Mesodermal cell (in vitro differentiated cells): ENCODE results near the gene SLCO3A1.
A peak's percentile ranks its signal among the peaks of the same experiment; 100 is the strongest.

Experiments used
- H3K27ac ChIP-seq: 2 replicates; pipeline ENCODE4 v1.7.0; 2013; ENCODE audit warnings: mild to moderate bottlenecking, low read depth, low read length, moderate library complexity; ENCODE audit not compliant: severe bottlenecking
- H3K36me3 ChIP-seq: 2 replicates; pipeline ENCODE4 v1.7.1; 2013; ENCODE audit warnings: mild to moderate bottlenecking, low read length, moderate library complexity; ENCODE audit not compliant: control insufficient read depth, insufficient read depth
- H3K4me1 ChIP-seq: one replicate; pipeline ENCODE4 v1.7.1; 2013; ENCODE audit warnings: mild to moderate bottlenecking, low read length; ENCODE audit not compliant: insufficient read depth, control insufficient read depth, poor library complexity, severe bottlenecking
- H3K4me3 ChIP-seq: 2 replicates; pipeline ENCODE4 v1.7.0; 2013; ENCODE audit warnings: low read length, control low read depth, mild to moderate bottlenecking; ENCODE audit not compliant: insufficient read depth, poor library complexity, severe bottlenecking; ENCODE audit errors: extremely low read depth
- H3K9me3 ChIP-seq: 2 replicates; pipeline ENCODE4 v1.7.1; 2013; ENCODE audit warnings: mild to moderate bottlenecking, low read length, moderate library complexity; ENCODE audit not compliant: control insufficient read depth
- WGBS, 2 experiments: methylation state at CpG; one replicate each; pipeline ENCODE4 v1.1.5; 2013; ENCODE audit warnings: missing lambda C conversion rate in 2 of 2; ENCODE audit not compliant: insufficient coverage in 2 of 2; 5-methylcytosine and 5-hydroxymethylcytosine counted together

The SLCO3A1 gene

DNA sequence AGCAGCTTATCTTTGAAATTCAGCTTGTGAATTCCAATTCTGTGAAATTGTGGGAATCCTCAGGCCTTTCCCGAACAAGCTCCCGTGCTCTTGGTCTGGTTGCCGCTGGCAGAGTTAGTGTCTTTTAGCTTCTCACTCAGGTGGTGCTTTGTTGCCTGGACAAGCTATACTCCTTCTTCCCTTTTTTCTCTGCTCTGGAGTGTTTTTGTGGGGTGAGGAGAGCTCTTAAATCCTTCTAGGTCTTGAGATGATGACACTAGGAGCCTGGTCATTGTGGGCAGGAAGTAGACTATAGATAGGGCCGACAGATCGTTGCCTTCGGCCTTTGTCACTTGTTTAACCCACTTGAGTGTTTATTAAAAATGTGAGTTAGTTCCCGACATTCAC, 93.8 kb downstream of the SLCO3A1 start:
- no peaks in the 10 kb centered on the region for H3K36me3 ChIP-seq
- no peaks in the 10 kb centered on the region for H3K9me3 ChIP-seq
- peak overlapping the region; percentile 59 for H3K27ac ChIP-seq
- peaks cover 42% of the 10 kb centered on the region for H3K4me1 ChIP-seq
- WGBS, 2 experiments = 85 to 89% methylated on average over 7 of the region's 7 CpGs
- H3K4me3 ChIP-seq = no peak overlapping the region

GRCh38 chr15:91947683-91948608, 94.4 kb downstream of the SLCO3A1 start:
- peak overlapping the region; percentile 59 for H3K27ac ChIP-seq
- H3K9me3 ChIP-seq = no peaks in the 10 kb centered on the region
- H3K4me3 ChIP-seq = no peak overlapping the region
- WGBS, 2 experiments = 50 to 56% methylated on average over 18 of the region's 19 CpGs
- H3K36me3 ChIP-seq = no peaks in the 10 kb centered on the region
- H3K4me1 ChIP-seq = peaks cover 36% of the 10 kb centered on the region

- no peak overlapping the region for H3K4me3 ChIP-seq
- 85 to 87% methylated on average over 5 to 6 of the region's 8 CpGs for WGBS, 2 experiments
- H3K36me3 ChIP-seq = no peaks in the 10 kb centered on the region
- H3K4me1 ChIP-seq = peaks cover 34% of the 10 kb centered on the region
- no peak overlapping the region for H3K27ac ChIP-seq
- H3K9me3 ChIP-seq = no peaks in the 10 kb centered on the region
Measured at GRCh38 chr15:91949361-91949760, 95.9 kb downstream of the SLCO3A1 start.

GRCh38 chr15:91950054-91950453, 96.5 kb downstream of the SLCO3A1 start:
- H3K27ac ChIP-seq = no peak overlapping the region
- no peaks in the 10 kb centered on the region for H3K9me3 ChIP-seq
- H3K4me3 ChIP-seq = no peak overlapping the region
- 41 to 47% methylated on average over 3 of the region's 4 CpGs for WGBS, 2 experiments
- H3K36me3 ChIP-seq = no peaks in the 10 kb centered on the region
- peaks cover 34% of the 10 kb centered on the region for H3K4me1 ChIP-seq

GRCh38 chr15:91950631-91951329, 97.3 kb downstream of the SLCO3A1 start:
- no peaks in the 10 kb centered on the region for H3K9me3 ChIP-seq
- WGBS, 2 experiments = no CpG with 5 or more reads among the region's 2 CpGs
- H3K27ac ChIP-seq = no peak overlapping the region

GRCh38 chr15:91952216-91952615, 98.7 kb downstream of the SLCO3A1 start:
- Histone ChIP-seq H3K36me3 (no peaks in the 10 kb centered on the region), H3K4me1 (peaks cover 39% of the 10 kb centered on the region), H3K4me3 (no peak overlapping the region), H3K9me3 (no peaks in the 10 kb centered on the region), H3K27ac (no peak overlapping the region)
- 90 to 91% methylated on average over 1 of the region's 1 CpG for WGBS, 2 experiments

More at GRCh38 chr15:91950631-91951329, 97.3 kb downstream of the SLCO3A1 start:
- peaks cover 38% of the 10 kb centered on the region for H3K4me1 ChIP-seq
- H3K36me3 ChIP-seq = no peaks in the 10 kb centered on the region
- H3K4me3 ChIP-seq = no peak overlapping the region

DNA sequence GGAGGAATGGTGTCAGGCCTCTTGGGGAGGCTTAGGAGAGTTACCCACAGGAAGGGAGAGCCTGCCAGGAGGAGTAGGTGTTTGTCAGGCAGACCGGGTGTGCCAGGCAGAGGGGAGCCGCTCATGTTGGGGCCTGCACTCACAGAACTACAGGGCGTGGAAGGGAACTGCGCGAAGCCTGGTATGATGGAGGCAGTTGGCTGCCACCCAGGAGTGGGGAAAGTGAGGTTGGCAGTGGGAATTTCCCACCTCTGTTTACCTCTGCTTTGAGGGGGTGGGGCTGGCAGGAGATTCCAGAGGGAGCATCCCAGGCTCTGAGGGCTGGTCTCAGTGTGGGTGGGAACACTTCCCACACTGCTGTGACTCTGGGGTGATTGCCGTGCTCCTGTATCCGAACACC, 99.9 kb downstream of the SLCO3A1 start:
- H3K9me3 ChIP-seq = no peaks in the 10 kb centered on the region
- 90 to 93% methylated on average over 6 of the region's 7 CpGs for WGBS, 2 experiments
- H3K4me3 ChIP-seq = no peak overlapping the region
- no peaks in the 10 kb centered on the region for H3K36me3 ChIP-seq
- H3K27ac ChIP-seq = no peak overlapping the region
- H3K4me1 ChIP-seq = peaks cover 27% of the 10 kb centered on the region

DNA sequence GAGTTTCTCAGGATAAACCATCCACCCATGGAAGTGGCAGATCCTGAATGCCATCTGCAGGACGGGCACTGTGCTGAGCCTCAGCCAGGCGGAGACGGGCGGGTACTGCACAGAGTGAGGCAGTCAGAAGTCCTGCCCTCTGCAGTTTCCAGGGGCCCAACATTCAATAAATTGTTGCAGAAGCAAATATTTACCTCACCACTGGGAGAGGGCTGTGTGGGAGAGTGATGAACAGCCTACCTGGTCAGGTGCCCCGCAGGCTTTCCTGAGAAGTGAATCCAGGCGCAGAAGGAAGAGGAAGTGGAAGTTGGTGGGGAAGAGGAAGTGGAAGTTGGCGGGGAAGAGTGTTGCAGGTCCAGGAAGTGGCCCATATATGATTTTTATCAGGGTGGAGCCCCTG, 100.8 kb downstream of the SLCO3A1 start:
- Histone ChIP-seq H3K4me3 (no peak overlapping the region), H3K36me3 (no peaks in the 10 kb centered on the region), H3K4me1 (peaks cover 19% of the 10 kb centered on the region), H3K9me3 (no peaks in the 10 kb centered on the region), H3K27ac (no peak overlapping the region)
- 98% methylated on average over 5 to 7 of the region's 7 CpGs for WGBS, 2 experiments

- H3K9me3 ChIP-seq = no peaks in the 10 kb centered on the region
- H3K4me1 ChIP-seq = peaks cover 12% of the 10 kb centered on the region
- H3K27ac ChIP-seq = peak overlapping the region; percentile 96
- H3K36me3 ChIP-seq = no peaks in the 10 kb centered on the region
- H3K4me3 ChIP-seq = no peak overlapping the region
- WGBS, 2 experiments = 56 to 72% methylated on average over 4 to 6 of the region's 8 CpGs
Measured at GRCh38 chr15:91956026-91956723, 102.7 kb downstream of the SLCO3A1 start.

GRCh38 chr15:91961357-91961756, 107.8 kb downstream of the SLCO3A1 start:
- H3K4me1 ChIP-seq = peaks cover 14% of the 10 kb centered on the region
- H3K36me3 ChIP-seq = no peaks in the 10 kb centered on the region
- no peak overlapping the region for H3K27ac ChIP-seq
- WGBS, 2 experiments = 89 to 93% methylated on average over 2 of the region's 2 CpGs
- H3K4me3 ChIP-seq = no peak overlapping the region
- no peaks in the 10 kb centered on the region for H3K9me3 ChIP-seq
